DOHH2 (cell line): ENCODE data around the gene NCKAP1.
A peak's percentile ranks its signal among the peaks of the same experiment; 100 is the strongest.

ENCODE experiments used
- H3F3A ChIP-seq: fragments of 200-600 bp; sonication (generic), shearing (Covaris generic); 2 replicates; pipeline ENCODE4 v1.6.0; 2016; ENCODE audit warnings: antibody characterized with exemption, mild to moderate bottlenecking; ENCODE audit not compliant: control insufficient read depth, insufficient read depth
- H3K27ac ChIP-seq: fragments of 200-600 bp; sonication (generic); 2 replicates; pipeline ENCODE4 v1.5.1; 2014; ENCODE audit warnings: low read depth, mild to moderate bottlenecking, low read length, moderate library complexity
- H3K27me3 ChIP-seq: fragments of 200-600 bp; sonication (generic); 2 replicates; pipeline ENCODE4 v1.6.1; 2014; ENCODE audit warnings: mild to moderate bottlenecking, low read length, mixed read lengths; ENCODE audit not compliant: control insufficient read depth
- H3K36me3 ChIP-seq: fragments of 200-600 bp; sonication (generic); 2 replicates; pipeline ENCODE4 v1.6.1; 2014; ENCODE audit warnings: mild to moderate bottlenecking, low read length, moderate library complexity, mixed read lengths; ENCODE audit not compliant: control insufficient read depth
- H3K4me1 ChIP-seq: fragments of 200-600 bp; sonication (generic); 2 replicates; pipeline ENCODE4 v1.6.1; 2014; ENCODE audit warnings: mild to moderate bottlenecking, low read length, mixed read lengths; ENCODE audit not compliant: control insufficient read depth
- H3K4me2 ChIP-seq: fragments of 200-600 bp; sonication (generic); 2 replicates; pipeline ENCODE4 v1.6.0; 2014; ENCODE audit warnings: mild to moderate bottlenecking, low read length, moderate library complexity
- H3K4me3 ChIP-seq: fragments of 200-600 bp; sonication (generic); 2 replicates; pipeline ENCODE4 v1.5.1; 2014; ENCODE audit warnings: mild to moderate bottlenecking, low read length, mixed read lengths
- H3K79me2 ChIP-seq: fragments of 200-600 bp; sonication (generic); 2 replicates; pipeline ENCODE4 v1.6.1; 2014; ENCODE audit warnings: mild to moderate bottlenecking, low read length, mixed read lengths; ENCODE audit not compliant: control insufficient read depth
- H3K9me2 ChIP-seq: fragments of 200-600 bp; sonication (generic); replicated peaks from 2 replicates; pipeline ENCODE4 v1.6.1; 2014; ENCODE audit warnings: mild to moderate bottlenecking, low read length, mixed read lengths; ENCODE audit not compliant: control insufficient read depth
- H3K9me3 ChIP-seq: fragments of 200-600 bp; sonication (generic); 2 replicates; pipeline ENCODE4 v1.6.1; 2014; ENCODE audit warnings: antibody characterized with exemption, low read length, mixed read lengths; ENCODE audit not compliant: control insufficient read depth, insufficient read depth
- H4K20me1 ChIP-seq: fragments of 200-600 bp; sonication (generic); 2 replicates; pipeline ENCODE4 v1.6.0; 2014; ENCODE audit warnings: low read depth, mild to moderate bottlenecking, antibody characterized with exemption, low read length, moderate library complexity; ENCODE audit not compliant: control insufficient read depth, insufficient read depth
- EZH2phosphoT487 ChIP-seq: fragments of 200-600 bp; sonication (generic); IDR thresholded peaks from 2 replicates; pipeline ENCODE4 v1.6.1; 2017; ENCODE audit warnings: borderline replicate concordance, mild to moderate bottlenecking, antibody characterized with exemption, low read length, moderate library complexity, mixed read lengths
- TF ChIP-seq, protein P1 (sequence below): fragments of 200-600 bp; sonication (generic); IDR thresholded peaks from one replicate; pipeline ENCODE4 v1.5.1; 2014; ENCODE audit warnings: antibody characterized with exemption, mild to moderate bottlenecking, low read depth, low read length; ENCODE audit not compliant: poor library complexity, severe bottlenecking

Gene NCKAP1

DNA sequence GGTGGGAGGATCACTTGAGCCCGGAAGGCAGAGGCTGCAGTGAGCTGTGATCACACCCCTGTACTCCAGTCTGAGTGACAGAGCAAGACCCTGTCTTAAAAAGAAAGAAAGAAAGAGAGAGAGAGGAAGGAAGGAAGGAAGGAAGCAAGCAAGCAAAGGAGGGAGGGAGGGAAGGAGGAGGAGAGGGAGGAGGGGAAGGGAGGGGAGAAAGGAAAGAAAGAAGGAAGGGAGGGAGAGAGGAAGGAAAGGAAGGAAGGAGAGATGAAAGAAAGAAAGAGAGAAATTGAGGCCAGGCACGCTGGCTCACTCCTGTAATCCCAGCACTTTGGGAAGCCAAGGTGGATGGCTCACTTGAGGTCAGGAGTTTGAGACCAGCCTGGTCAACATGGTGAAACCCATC, 2.3 kb upstream of the NCKAP1 start:
- Histone ChIP-seq H3K4me1 (peaks cover 31% of the 10 kb centered on the region), H3K9me3 (no peaks in the 10 kb centered on the region), H3K9me2 (no peaks in the 10 kb centered on the region), H3K27me3 (peaks cover 38% of the 10 kb centered on the region), H3F3A (peaks cover 14% of the 10 kb centered on the region), H3K79me2 (no peaks in the 10 kb centered on the region), H3K36me3 (no peaks in the 10 kb centered on the region), H3K4me3 (no peak overlapping the region), H3K27ac (no peak overlapping the region), H3K4me2 (no peak overlapping the region), H4K20me1 (no peaks in the 10 kb centered on the region)
- TF ChIP-seq, protein P1, sequence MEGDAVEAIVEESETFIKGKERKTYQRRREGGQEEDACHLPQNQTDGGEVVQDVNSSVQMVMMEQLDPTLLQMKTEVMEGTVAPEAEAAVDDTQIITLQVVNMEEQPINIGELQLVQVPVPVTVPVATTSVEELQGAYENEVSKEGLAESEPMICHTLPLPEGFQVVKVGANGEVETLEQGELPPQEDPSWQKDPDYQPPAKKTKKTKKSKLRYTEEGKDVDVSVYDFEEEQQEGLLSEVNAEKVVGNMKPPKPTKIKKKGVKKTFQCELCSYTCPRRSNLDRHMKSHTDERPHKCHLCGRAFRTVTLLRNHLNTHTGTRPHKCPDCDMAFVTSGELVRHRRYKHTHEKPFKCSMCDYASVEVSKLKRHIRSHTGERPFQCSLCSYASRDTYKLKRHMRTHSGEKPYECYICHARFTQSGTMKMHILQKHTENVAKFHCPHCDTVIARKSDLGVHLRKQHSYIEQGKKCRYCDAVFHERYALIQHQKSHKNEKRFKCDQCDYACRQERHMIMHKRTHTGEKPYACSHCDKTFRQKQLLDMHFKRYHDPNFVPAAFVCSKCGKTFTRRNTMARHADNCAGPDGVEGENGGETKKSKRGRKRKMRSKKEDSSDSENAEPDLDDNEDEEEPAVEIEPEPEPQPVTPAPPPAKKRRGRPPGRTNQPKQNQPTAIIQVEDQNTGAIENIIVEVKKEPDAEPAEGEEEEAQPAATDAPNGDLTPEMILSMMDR = no peak
- TF ChIP-seq EZH2phosphoT487 = no peak

DNA sequence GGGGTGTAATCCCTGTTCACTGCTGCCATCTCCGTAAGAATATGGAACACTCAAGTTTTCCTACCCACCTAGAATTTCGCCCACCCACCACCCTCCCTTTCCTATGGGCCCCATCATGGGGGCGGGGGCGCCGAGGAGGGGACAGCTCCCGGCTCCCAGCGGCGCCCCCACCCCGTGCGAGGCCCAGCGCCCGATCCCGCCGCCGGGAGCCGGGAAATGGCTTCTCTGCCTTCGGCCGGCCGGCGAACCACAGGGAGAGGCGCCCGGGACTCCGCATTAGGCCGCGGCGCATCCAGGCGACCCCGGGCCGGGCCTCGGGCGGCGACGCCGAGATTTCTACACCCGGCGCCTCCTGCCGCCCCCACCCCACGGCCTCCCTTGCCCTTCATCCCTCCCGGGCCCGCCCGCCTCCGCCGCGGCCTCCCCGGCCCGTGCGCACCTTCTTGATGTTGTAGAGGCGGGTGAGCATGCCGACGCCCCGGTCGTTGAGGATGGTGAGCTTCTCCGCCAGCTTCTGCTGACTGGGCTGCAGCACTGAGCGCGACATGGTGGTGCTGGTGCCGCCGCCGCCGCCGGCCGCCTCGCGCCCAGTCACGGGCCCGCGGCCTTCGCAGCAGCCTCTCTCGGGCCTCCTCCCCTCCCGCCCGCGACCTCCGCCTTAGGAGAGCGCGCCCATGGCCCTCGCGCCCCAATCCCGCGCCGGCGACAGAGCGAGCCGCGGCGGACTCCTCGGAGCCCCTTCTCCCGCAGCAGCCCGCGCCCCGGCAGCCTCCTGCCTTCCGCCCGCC, 510 bp downstream of the NCKAP1 start:
- Histone ChIP-seq H3K9me3 (no peaks in the 10 kb centered on the region), H3K4me3 (peak overlapping the region; percentile 72), H4K20me1 (peaks cover 3% of the 10 kb centered on the region; the same call in 1 of the 2 replicates), H3K4me2 (peak overlapping the region; percentile 82), H3K36me3 (no peaks in the 10 kb centered on the region), H3K79me2 (no peaks in the 10 kb centered on the region), H3F3A (peaks cover 18% of the 10 kb centered on the region), H3K4me1 (peaks cover 35% of the 10 kb centered on the region), H3K27me3 (peaks cover 61% of the 10 kb centered on the region), H3K27ac (no peak overlapping the region), H3K9me2 (no peaks in the 10 kb centered on the region)
- no peak for TF ChIP-seq EZH2phosphoT487
- TF ChIP-seq, protein P1 = no peak

DNA sequence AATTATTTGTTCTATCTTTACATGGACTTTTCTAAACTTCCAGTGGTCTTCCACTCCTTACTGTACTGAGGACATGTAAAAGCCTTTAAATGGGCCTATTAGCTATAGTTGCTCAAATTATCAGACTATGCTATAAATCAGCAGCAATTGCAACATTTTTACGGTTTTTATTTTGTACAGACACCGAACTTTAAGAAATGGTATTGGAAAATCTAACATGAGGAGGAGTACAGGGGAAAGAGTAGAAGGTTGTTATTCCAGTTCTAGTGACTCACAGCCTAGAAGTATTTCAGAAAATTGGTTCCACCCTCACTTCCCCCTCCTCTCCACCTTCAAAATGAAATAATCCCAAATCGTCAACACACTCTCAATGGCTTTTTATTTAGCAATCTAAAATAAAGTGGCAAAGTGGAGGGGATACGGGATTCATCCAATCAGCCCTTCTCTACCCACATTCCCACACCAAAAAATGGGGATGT, 1.1 kb downstream of the NCKAP1 start:
- Histone ChIP-seq H3K4me2 (no peak overlapping the region; the same call in 1 of the 2 replicates), H3K4me3 (no peak overlapping the region), H3F3A (peaks cover 18% of the 10 kb centered on the region), H3K27ac (no peak overlapping the region), H3K9me2 (no peaks in the 10 kb centered on the region), H3K27me3 (peaks cover 64% of the 10 kb centered on the region), H3K36me3 (no peaks in the 10 kb centered on the region), H4K20me1 (peaks cover 3% of the 10 kb centered on the region; the same call in 1 of the 2 replicates), H3K9me3 (no peaks in the 10 kb centered on the region), H3K4me1 (peaks cover 35% of the 10 kb centered on the region), H3K79me2 (no peaks in the 10 kb centered on the region)
- TF ChIP-seq EZH2phosphoT487 = no peak
- TF ChIP-seq, protein P1 = no peak
